Neural cell (in vitro differentiated cells): ENCODE measurements around the gene MS4A6E.

Experiments
- CTCF ChIP-seq: fragments of 450-650 bp; IDR thresholded peaks from 2 replicates; pipeline ENCODE4 v1.5.1; 2014; ENCODE audit warnings: antibody characterized with exemption, mild to moderate bottlenecking, moderate library complexity; ENCODE audit not compliant: poor library complexity, severe bottlenecking
- EP300 ChIP-seq: fragments of 450-650 bp; conservative IDR thresholded peaks from 2 replicates; pipeline ENCODE4 v1.6.1; 2014; ENCODE audit warnings: antibody characterized with exemption, mild to moderate bottlenecking, moderate library complexity; ENCODE audit not compliant: poor library complexity, severe bottlenecking
- EZH2 ChIP-seq: fragments of 200-600, 300-800 bp; shearing (Covaris generic), sonication (generic); IDR thresholded peaks from 2 replicates; pipeline ENCODE4 v1.6.1; 2014; ENCODE audit warnings: antibody characterized with exemption, low read length, borderline replicate concordance, mild to moderate bottlenecking; ENCODE audit not compliant: insufficient read depth, poor library complexity, severe bottlenecking
- POLR2AphosphoS5 ChIP-seq: IDR thresholded peaks from 2 replicates; pipeline ENCODE4 v1.6.1; 2012
- SMC3 ChIP-seq: fragments of 450-650 bp; conservative IDR thresholded peaks from 2 replicates; pipeline ENCODE4 v1.6.1; 2014; ENCODE audit warnings: antibody characterized with exemption, mild to moderate bottlenecking, moderate library complexity; ENCODE audit not compliant: poor library complexity
- TAF1 ChIP-seq: IDR thresholded peaks from 2 replicates; pipeline ENCODE4 v1.6.1; 2012; ENCODE audit warnings: low read depth

GRCh38 chr11:60328460-60328859 lies 1.4 kb downstream of the MS4A6E start:
- TF ChIP-seq SMC3: no peak
- TF ChIP-seq EP300: no peak
- no peak for TF ChIP-seq CTCF
- no peak for TF ChIP-seq EZH2
- no peak for TF ChIP-seq POLR2AphosphoS5
- no peak for TF ChIP-seq TAF1
